H9 (cell line): ENCODE measurements around the gene PPFIBP1. TPM values are rescaled to one million over a fixed set of nuclear protein-coding genes. Genes with fewer than 3 reads are reported as not detected.
"Not testable (repeated sequence)": the region's sequence is repeated elsewhere in the genome, so short reads cannot be mapped to it uniquely, and the experiment has no call there.

Source experiments
- DNase-seq: peaks from one replicate; pipeline ENCODE4 v3.0.0-alpha.2; 2017
- H2AFZ ChIP-seq: one replicate; pipeline ENCODE4 v1.6.1; 2013; ENCODE audit warnings: mild to moderate bottlenecking, low read length, control low read depth, moderate library complexity
- H2AK5ac ChIP-seq: 2 replicates; pipeline ENCODE4 v1.6.1; 2013; ENCODE audit warnings: low read length, control low read depth, mixed read lengths; ENCODE audit not compliant: insufficient read length
- H2BK120ac ChIP-seq: one replicate; pipeline ENCODE4 v1.6.1; 2013; ENCODE audit warnings: low read depth, mild to moderate bottlenecking, low read length, control low read depth, inconsistent platforms; ENCODE audit not compliant: poor library complexity, severe bottlenecking
- H2BK12ac ChIP-seq: 2 replicates; pipeline ENCODE4 v1.6.1; 2013; ENCODE audit warnings: low read length, control low read depth, mixed read lengths, low read depth; ENCODE audit not compliant: insufficient read length
- H2BK15ac ChIP-seq: 2 replicates; pipeline ENCODE4 v1.6.1; 2013; ENCODE audit warnings: low read depth, low read length, control low read depth
- H2BK20ac ChIP-seq: one replicate; pipeline ENCODE4 v1.6.1; 2013; ENCODE audit warnings: low read depth, mild to moderate bottlenecking, low read length, control low read depth, inconsistent platforms; ENCODE audit not compliant: poor library complexity, severe bottlenecking
- H2BK5ac ChIP-seq: 2 replicates; pipeline ENCODE4 v1.6.1; 2013; ENCODE audit warnings: low read length, control low read depth, mixed read lengths; ENCODE audit not compliant: insufficient read length
- H3K14ac ChIP-seq: 2 replicates; pipeline ENCODE4 v1.6.1; 2013; ENCODE audit warnings: low read length, control low read depth; ENCODE audit not compliant: insufficient read depth
- H3K18ac ChIP-seq: 2 replicates; pipeline ENCODE4 v1.6.1; 2013; ENCODE audit warnings: low read depth, mild to moderate bottlenecking, mixed read lengths, low read length, control low read depth; ENCODE audit not compliant: insufficient read length
- H3K23ac ChIP-seq: 2 replicates; pipeline ENCODE4 v1.6.1; 2013; ENCODE audit warnings: low read length, control low read depth, mixed read lengths, low read depth; ENCODE audit not compliant: insufficient read length
- H3K23me2 ChIP-seq: 2 replicates; pipeline ENCODE4 v1.6.1; 2013; ENCODE audit warnings: low read depth, mild to moderate bottlenecking, mixed read lengths, low read length, control low read depth; ENCODE audit not compliant: insufficient read length, poor library complexity, severe bottlenecking
- H3K27ac ChIP-seq: 2 replicates; pipeline ENCODE4 v1.5.1; 2013; ENCODE audit warnings: low read length, control low read depth, mixed read lengths, low read depth; ENCODE audit not compliant: insufficient read length
- H3K27me3 ChIP-seq: 2 replicates; pipeline ENCODE4 v1.6.1; 2013; ENCODE audit warnings: low read length, control low read depth, inconsistent platforms; ENCODE audit not compliant: insufficient read depth
- H3K4ac ChIP-seq: 2 replicates; pipeline ENCODE4 v1.6.1; 2013; ENCODE audit warnings: low read depth, mild to moderate bottlenecking, control low read depth, inconsistent platforms, low read length, moderate library complexity
- H3K4me1 ChIP-seq: 2 replicates; pipeline ENCODE4 v1.6.1; 2013; ENCODE audit warnings: low read length, control low read depth, inconsistent platforms; ENCODE audit not compliant: insufficient read depth
- H3K4me2 ChIP-seq: 2 replicates; pipeline ENCODE4 v1.6.1; 2013; ENCODE audit warnings: low read length, control low read depth, mixed read lengths; ENCODE audit not compliant: insufficient read length, insufficient read depth
- H3K56ac ChIP-seq: 2 replicates; pipeline ENCODE4 v1.6.1; 2013; ENCODE audit warnings: low read depth, mild to moderate bottlenecking, mixed read lengths, low read length, control low read depth; ENCODE audit not compliant: insufficient read length
- H3K79me1 ChIP-seq: 2 replicates; pipeline ENCODE4 v1.6.1; 2013; ENCODE audit warnings: low read depth, mild to moderate bottlenecking, moderate library complexity, low read length, control low read depth, inconsistent platforms; ENCODE audit not compliant: insufficient read depth, poor library complexity, severe bottlenecking
- H3K79me2 ChIP-seq: 2 replicates; pipeline ENCODE4 v1.6.1; 2013; ENCODE audit warnings: low read length, control low read depth, inconsistent platforms; ENCODE audit not compliant: insufficient read depth
- H3K9ac ChIP-seq: 2 replicates; pipeline ENCODE4 v1.6.1; 2013; ENCODE audit warnings: low read length, control low read depth, mixed read lengths; ENCODE audit not compliant: insufficient read length; ENCODE audit errors: extremely low read depth
- H3K9me3 ChIP-seq: one replicate; pipeline ENCODE4 v1.6.1; 2013; ENCODE audit warnings: low read depth, low read length, inconsistent platforms; ENCODE audit not compliant: control insufficient read depth
- H3T11ph ChIP-seq: one replicate; pipeline ENCODE4 v1.6.1; 2013; ENCODE audit warnings: mild to moderate bottlenecking, low read length, control low read depth, inconsistent platforms
- H4K20me1 ChIP-seq: one replicate; pipeline ENCODE4 v1.6.1; 2013; ENCODE audit not compliant: control insufficient read depth, insufficient read length, insufficient read depth
- H4K5ac ChIP-seq: 2 replicates; pipeline ENCODE4 v1.6.1; 2013; ENCODE audit warnings: low read depth, mild to moderate bottlenecking, mixed read lengths, low read length, control low read depth; ENCODE audit not compliant: insufficient read length
- H4K8ac ChIP-seq: replicated peaks from 2 replicates; pipeline ENCODE4 v1.6.1; 2013; ENCODE audit warnings: low read length, control low read depth, mixed read lengths, low read depth; ENCODE audit not compliant: insufficient read length
- H4K91ac ChIP-seq: 2 replicates; pipeline ENCODE4 v1.6.1; 2013; ENCODE audit warnings: low read depth, mild to moderate bottlenecking, moderate library complexity, mixed read lengths, low read length, control low read depth; ENCODE audit not compliant: insufficient read length
- H3K27ac Mint-ChIP-seq, 3 experiments: 2 replicates in 2 of 3; 3 replicates in 1 of 3; pipeline ENCODE4 v1.8.0; 2020 to 2021; ENCODE audit warnings: mixed read lengths in 3 of 3, mild to moderate bottlenecking in 1 of 3, moderate library complexity in 1 of 3
- H3K27me3 Mint-ChIP-seq: 2 replicates; pipeline ENCODE4 v1.8.0; 2021; ENCODE audit warnings: low read depth, mild to moderate bottlenecking, moderate library complexity, mixed read lengths
- H3K36me3 Mint-ChIP-seq, 3 experiments: 2 replicates in 2 of 3; 3 replicates in 1 of 3; pipeline ENCODE4 v1.8.0; 2020 to 2021; ENCODE audit warnings: low read depth in 3 of 3, mixed read lengths in 3 of 3; ENCODE audit not compliant: insufficient read depth in 1 of 3
- H3K4me1 Mint-ChIP-seq, 2 experiments: 2 replicates each; pipeline ENCODE4 v1.8.0; 2020; ENCODE audit warnings: mixed read lengths in 2 of 2
- H3K4me3 Mint-ChIP-seq, 2 experiments: 2 replicates in 1 of 2; 3 replicates in 1 of 2; pipeline ENCODE4 v1.8.0; 2020 to 2021; ENCODE audit warnings: mild to moderate bottlenecking in 2 of 2, mixed read lengths in 2 of 2, moderate library complexity in 1 of 2
- H3K9me3 Mint-ChIP-seq, 2 experiments: 2 replicates in 1 of 2; 3 replicates in 1 of 2; pipeline ENCODE4 v1.8.0; 2020; ENCODE audit warnings: mild to moderate bottlenecking in 2 of 2, mixed read lengths in 2 of 2, moderate library complexity in 1 of 2
- WGBS: extraction: QIAGEN DNeasy Blood & Tissue Kit; methylation state at CpG from one replicate; pipeline ENCODE4 v1.1.7; 2013; ENCODE audit warnings: missing lambda C conversion rate, low lambda C conversion rate, mixed read lengths; ENCODE audit not compliant: insufficient read length; ENCODE audit errors: extremely low coverage; 5-methylcytosine and 5-hydroxymethylcytosine counted together
- total RNA-seq: library from RNA; stranded (reverse); gene quantifications from 2 replicates; pipeline ENCODE4 v1.2.1, GENCODE V29; 2021
- TF ChIP-seq, protein P1 (sequence below): fragments of 200-600 bp; sonication (generic); conservative IDR thresholded peaks from 3 replicates; pipeline ENCODE4 v1.8.0; 2021; ENCODE audit warnings: antibody characterized with exemption, mild to moderate bottlenecking

The PPFIBP1 gene
- total RNA-seq, 1 experiment from 2014 or later: 29.2 TPM

DNA sequence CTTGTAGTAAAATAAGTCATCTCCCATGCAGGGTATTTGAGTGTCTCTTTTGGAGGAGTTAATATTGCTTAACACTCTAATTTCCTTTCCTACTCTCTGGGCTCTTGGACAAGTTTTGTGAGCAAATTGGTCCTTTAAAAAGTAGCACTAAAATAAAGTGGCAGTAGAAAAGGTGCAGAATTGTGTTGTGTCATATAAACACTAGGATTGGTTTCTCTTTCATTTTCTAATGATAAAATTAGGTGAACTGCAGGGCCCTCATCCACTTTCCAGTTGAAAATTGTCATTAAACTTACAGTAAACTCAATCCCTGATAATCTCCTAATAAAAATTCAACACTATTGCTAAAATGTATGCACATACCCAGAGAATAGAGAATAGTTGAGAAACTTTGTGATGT, 129.7 kb downstream of the PPFIBP1 start:
- H2AK5ac ChIP-seq: no peak overlapping the region
- no peak overlapping the region for H3K27ac ChIP-seq
- no peaks in the 10 kb centered on the region for H3K27me3 ChIP-seq
- H3K4ac ChIP-seq: no peak overlapping the region
- H3K79me1 ChIP-seq: no peaks in the 10 kb centered on the region
- H3K23ac ChIP-seq: no peak overlapping the region
- Mint-ChIP-seq H3K36me3 (peaks cover 0 to 4% (median 1%) of the 10 kb centered on the region in 3 experiments; a peak in 2 of 7 replicates), H3K4me1 (no peaks in the 10 kb centered on the region; a peak in 1 of 4 replicates), H3K27ac (no peak overlapping the region), H3K27me3 (no peaks in the 10 kb centered on the region), H3K4me3 (no peak overlapping the region), H3K9me3 (no peaks in the 10 kb centered on the region)
- no peak overlapping the region for H3T11ph ChIP-seq
- no peak for DNase-seq
- no peak overlapping the region for H3K18ac ChIP-seq
- H2BK15ac ChIP-seq: no peak overlapping the region
- TF ChIP-seq, protein P1, sequence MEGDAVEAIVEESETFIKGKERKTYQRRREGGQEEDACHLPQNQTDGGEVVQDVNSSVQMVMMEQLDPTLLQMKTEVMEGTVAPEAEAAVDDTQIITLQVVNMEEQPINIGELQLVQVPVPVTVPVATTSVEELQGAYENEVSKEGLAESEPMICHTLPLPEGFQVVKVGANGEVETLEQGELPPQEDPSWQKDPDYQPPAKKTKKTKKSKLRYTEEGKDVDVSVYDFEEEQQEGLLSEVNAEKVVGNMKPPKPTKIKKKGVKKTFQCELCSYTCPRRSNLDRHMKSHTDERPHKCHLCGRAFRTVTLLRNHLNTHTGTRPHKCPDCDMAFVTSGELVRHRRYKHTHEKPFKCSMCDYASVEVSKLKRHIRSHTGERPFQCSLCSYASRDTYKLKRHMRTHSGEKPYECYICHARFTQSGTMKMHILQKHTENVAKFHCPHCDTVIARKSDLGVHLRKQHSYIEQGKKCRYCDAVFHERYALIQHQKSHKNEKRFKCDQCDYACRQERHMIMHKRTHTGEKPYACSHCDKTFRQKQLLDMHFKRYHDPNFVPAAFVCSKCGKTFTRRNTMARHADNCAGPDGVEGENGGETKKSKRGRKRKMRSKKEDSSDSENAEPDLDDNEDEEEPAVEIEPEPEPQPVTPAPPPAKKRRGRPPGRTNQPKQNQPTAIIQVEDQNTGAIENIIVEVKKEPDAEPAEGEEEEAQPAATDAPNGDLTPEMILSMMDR: no peak
- no peak overlapping the region for H3K14ac ChIP-seq
- H2BK12ac ChIP-seq: no peak overlapping the region
- no peak overlapping the region for H3K4me2 ChIP-seq
- no peak overlapping the region for H2AFZ ChIP-seq
- no peak overlapping the region for H4K91ac ChIP-seq
- no peak overlapping the region for H4K5ac ChIP-seq
- no peaks in the 10 kb centered on the region for H3K9me3 ChIP-seq
- no peak overlapping the region for H3K56ac ChIP-seq
- H4K20me1 ChIP-seq: no peaks in the 10 kb centered on the region
- no peaks in the 10 kb centered on the region for H3K23me2 ChIP-seq
- H3K79me2 ChIP-seq: no peaks in the 10 kb centered on the region
- no peaks in the 10 kb centered on the region for H3K4me1 ChIP-seq
- H2BK120ac ChIP-seq: no peak overlapping the region
- H4K8ac ChIP-seq: no peak overlapping the region
- no peak overlapping the region for H3K9ac ChIP-seq
- H2BK20ac ChIP-seq: no peak overlapping the region
- H2BK5ac ChIP-seq: no peak overlapping the region

DNA sequence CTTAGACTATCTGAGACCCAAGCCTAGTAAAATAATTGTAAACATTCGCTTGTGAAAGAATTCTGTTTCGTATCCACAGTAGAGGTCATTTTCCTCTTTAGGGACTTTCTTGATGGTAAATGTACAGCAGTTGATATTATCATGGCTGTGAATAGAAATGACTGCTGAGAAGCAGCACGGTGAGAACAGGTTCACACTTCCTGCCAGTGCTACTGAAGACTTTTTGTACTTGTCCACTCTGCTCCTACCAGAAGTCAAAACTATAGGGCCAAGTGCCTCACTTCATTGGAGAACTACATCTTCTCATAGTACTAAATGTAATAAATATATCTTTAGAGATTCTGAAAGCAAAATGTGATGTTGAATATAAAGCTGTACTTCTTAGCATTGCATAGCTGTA, 131.5 kb downstream of the PPFIBP1 start:
- not testable (repeated sequence) for H4K91ac ChIP-seq, H3K27ac Mint-ChIP-seq
- WGBS: no CpG with 5 or more reads among the region's 3 CpGs

More for the DNA sequence above, 131.5 kb downstream of the PPFIBP1 start:
- H2BK5ac ChIP-seq, H3K4me2 ChIP-seq, H2BK120ac ChIP-seq, H4K20me1 ChIP-seq, H3K18ac ChIP-seq, H3K36me3 Mint-ChIP-seq, H2BK12ac ChIP-seq, H3T11ph ChIP-seq, DNase-seq, H3K23me2 ChIP-seq, H3K4ac ChIP-seq, H3K27me3 ChIP-seq, H3K23ac ChIP-seq, H3K27ac ChIP-seq, H3K4me1 ChIP-seq, H4K5ac ChIP-seq, H3K79me1 ChIP-seq, H3K79me2 ChIP-seq, H3K27me3 Mint-ChIP-seq, H2BK20ac ChIP-seq, H4K8ac ChIP-seq, H3K9me3 ChIP-seq, H3K14ac ChIP-seq, H2AFZ ChIP-seq, H3K4me3 Mint-ChIP-seq, H3K9me3 Mint-ChIP-seq, H3K4me1 Mint-ChIP-seq, H2AK5ac ChIP-seq, H3K56ac ChIP-seq, H2BK15ac ChIP-seq, H3K9ac ChIP-seq: not testable (repeated sequence)
